H9 (cell line): Measurements from ENCODE around the gene AREG. TPM values are rescaled to one million over a fixed set of nuclear protein-coding genes. Genes with fewer than 3 reads are reported as not detected.

Source experiments
- DNase-seq: peaks from one replicate; pipeline ENCODE4 v3.0.0-alpha.2; 2017
- H2AFZ ChIP-seq: one replicate; pipeline ENCODE4 v1.6.1; 2013; ENCODE audit warnings: mild to moderate bottlenecking, low read length, control low read depth, moderate library complexity
- H2AK5ac ChIP-seq: 2 replicates; pipeline ENCODE4 v1.6.1; 2013; ENCODE audit warnings: low read length, control low read depth, mixed read lengths; ENCODE audit not compliant: insufficient read length
- H2BK120ac ChIP-seq: one replicate; pipeline ENCODE4 v1.6.1; 2013; ENCODE audit warnings: low read depth, mild to moderate bottlenecking, low read length, control low read depth, inconsistent platforms; ENCODE audit not compliant: poor library complexity, severe bottlenecking
- H2BK12ac ChIP-seq: 2 replicates; pipeline ENCODE4 v1.6.1; 2013; ENCODE audit warnings: low read length, control low read depth, mixed read lengths, low read depth; ENCODE audit not compliant: insufficient read length
- H2BK15ac ChIP-seq: 2 replicates; pipeline ENCODE4 v1.6.1; 2013; ENCODE audit warnings: low read depth, low read length, control low read depth
- H2BK20ac ChIP-seq: one replicate; pipeline ENCODE4 v1.6.1; 2013; ENCODE audit warnings: low read depth, mild to moderate bottlenecking, low read length, control low read depth, inconsistent platforms; ENCODE audit not compliant: poor library complexity, severe bottlenecking
- H2BK5ac ChIP-seq: 2 replicates; pipeline ENCODE4 v1.6.1; 2013; ENCODE audit warnings: low read length, control low read depth, mixed read lengths; ENCODE audit not compliant: insufficient read length
- H3K14ac ChIP-seq: 2 replicates; pipeline ENCODE4 v1.6.1; 2013; ENCODE audit warnings: low read length, control low read depth; ENCODE audit not compliant: insufficient read depth
- H3K18ac ChIP-seq: 2 replicates; pipeline ENCODE4 v1.6.1; 2013; ENCODE audit warnings: low read depth, mild to moderate bottlenecking, mixed read lengths, low read length, control low read depth; ENCODE audit not compliant: insufficient read length
- H3K23ac ChIP-seq: 2 replicates; pipeline ENCODE4 v1.6.1; 2013; ENCODE audit warnings: low read length, control low read depth, mixed read lengths, low read depth; ENCODE audit not compliant: insufficient read length
- H3K23me2 ChIP-seq: 2 replicates; pipeline ENCODE4 v1.6.1; 2013; ENCODE audit warnings: low read depth, mild to moderate bottlenecking, mixed read lengths, low read length, control low read depth; ENCODE audit not compliant: insufficient read length, poor library complexity, severe bottlenecking
- H3K27ac ChIP-seq: 2 replicates; pipeline ENCODE4 v1.5.1; 2013; ENCODE audit warnings: low read length, control low read depth, mixed read lengths, low read depth; ENCODE audit not compliant: insufficient read length
- H3K27me3 ChIP-seq: 2 replicates; pipeline ENCODE4 v1.6.1; 2013; ENCODE audit warnings: low read length, control low read depth, inconsistent platforms; ENCODE audit not compliant: insufficient read depth
- H3K4ac ChIP-seq: 2 replicates; pipeline ENCODE4 v1.6.1; 2013; ENCODE audit warnings: low read depth, mild to moderate bottlenecking, control low read depth, inconsistent platforms, low read length, moderate library complexity
- H3K4me1 ChIP-seq: 2 replicates; pipeline ENCODE4 v1.6.1; 2013; ENCODE audit warnings: low read length, control low read depth, inconsistent platforms; ENCODE audit not compliant: insufficient read depth
- H3K4me2 ChIP-seq: 2 replicates; pipeline ENCODE4 v1.6.1; 2013; ENCODE audit warnings: low read length, control low read depth, mixed read lengths; ENCODE audit not compliant: insufficient read length, insufficient read depth
- H3K56ac ChIP-seq: 2 replicates; pipeline ENCODE4 v1.6.1; 2013; ENCODE audit warnings: low read depth, mild to moderate bottlenecking, mixed read lengths, low read length, control low read depth; ENCODE audit not compliant: insufficient read length
- H3K79me1 ChIP-seq: 2 replicates; pipeline ENCODE4 v1.6.1; 2013; ENCODE audit warnings: low read depth, mild to moderate bottlenecking, moderate library complexity, low read length, control low read depth, inconsistent platforms; ENCODE audit not compliant: insufficient read depth, poor library complexity, severe bottlenecking
- H3K79me2 ChIP-seq: 2 replicates; pipeline ENCODE4 v1.6.1; 2013; ENCODE audit warnings: low read length, control low read depth, inconsistent platforms; ENCODE audit not compliant: insufficient read depth
- H3K9ac ChIP-seq: 2 replicates; pipeline ENCODE4 v1.6.1; 2013; ENCODE audit warnings: low read length, control low read depth, mixed read lengths; ENCODE audit not compliant: insufficient read length; ENCODE audit errors: extremely low read depth
- H3K9me3 ChIP-seq: one replicate; pipeline ENCODE4 v1.6.1; 2013; ENCODE audit warnings: low read depth, low read length, inconsistent platforms; ENCODE audit not compliant: control insufficient read depth
- H3T11ph ChIP-seq: one replicate; pipeline ENCODE4 v1.6.1; 2013; ENCODE audit warnings: mild to moderate bottlenecking, low read length, control low read depth, inconsistent platforms
- H4K20me1 ChIP-seq: one replicate; pipeline ENCODE4 v1.6.1; 2013; ENCODE audit not compliant: control insufficient read depth, insufficient read length, insufficient read depth
- H4K5ac ChIP-seq: 2 replicates; pipeline ENCODE4 v1.6.1; 2013; ENCODE audit warnings: low read depth, mild to moderate bottlenecking, mixed read lengths, low read length, control low read depth; ENCODE audit not compliant: insufficient read length
- H4K8ac ChIP-seq: replicated peaks from 2 replicates; pipeline ENCODE4 v1.6.1; 2013; ENCODE audit warnings: low read length, control low read depth, mixed read lengths, low read depth; ENCODE audit not compliant: insufficient read length
- H4K91ac ChIP-seq: 2 replicates; pipeline ENCODE4 v1.6.1; 2013; ENCODE audit warnings: low read depth, mild to moderate bottlenecking, moderate library complexity, mixed read lengths, low read length, control low read depth; ENCODE audit not compliant: insufficient read length
- H3K27ac Mint-ChIP-seq, 3 experiments: 2 replicates in 2 of 3; 3 replicates in 1 of 3; pipeline ENCODE4 v1.8.0; 2020 to 2021; ENCODE audit warnings: mixed read lengths in 3 of 3, mild to moderate bottlenecking in 1 of 3, moderate library complexity in 1 of 3
- H3K27me3 Mint-ChIP-seq: 2 replicates; pipeline ENCODE4 v1.8.0; 2021; ENCODE audit warnings: low read depth, mild to moderate bottlenecking, moderate library complexity, mixed read lengths
- H3K36me3 Mint-ChIP-seq, 3 experiments: 2 replicates in 2 of 3; 3 replicates in 1 of 3; pipeline ENCODE4 v1.8.0; 2020 to 2021; ENCODE audit warnings: low read depth in 3 of 3, mixed read lengths in 3 of 3; ENCODE audit not compliant: insufficient read depth in 1 of 3
- H3K4me1 Mint-ChIP-seq, 2 experiments: 2 replicates each; pipeline ENCODE4 v1.8.0; 2020; ENCODE audit warnings: mixed read lengths in 2 of 2
- H3K4me3 Mint-ChIP-seq, 2 experiments: 2 replicates in 1 of 2; 3 replicates in 1 of 2; pipeline ENCODE4 v1.8.0; 2020 to 2021; ENCODE audit warnings: mild to moderate bottlenecking in 2 of 2, mixed read lengths in 2 of 2, moderate library complexity in 1 of 2
- H3K9me3 Mint-ChIP-seq, 2 experiments: 2 replicates in 1 of 2; 3 replicates in 1 of 2; pipeline ENCODE4 v1.8.0; 2020; ENCODE audit warnings: mild to moderate bottlenecking in 2 of 2, mixed read lengths in 2 of 2, moderate library complexity in 1 of 2
- whole genome bisulfite sequencing: extraction: QIAGEN DNeasy Blood & Tissue Kit; methylation state at CpG from one replicate; pipeline ENCODE4 v1.1.7; 2013; ENCODE audit warnings: missing lambda C conversion rate, low lambda C conversion rate, mixed read lengths; ENCODE audit not compliant: insufficient read length; ENCODE audit errors: extremely low coverage; 5-methylcytosine and 5-hydroxymethylcytosine counted together
- total RNA-seq: library from RNA; stranded (reverse); gene quantifications from 2 replicates; pipeline ENCODE4 v1.2.1, GENCODE V29; 2021
- TF ChIP-seq, protein P1 (sequence below): fragments of 200-600 bp; sonication (generic); conservative IDR thresholded peaks from 3 replicates; pipeline ENCODE4 v1.8.0; 2021; ENCODE audit warnings: antibody characterized with exemption, mild to moderate bottlenecking

Gene AREG
- total RNA-seq, 1 experiment from 2014 or later: 0.28 TPM

GRCh38 chr4:74456056-74456744 lies 11.3 kb downstream of the AREG start:
- Histone ChIP-seq H2BK120ac (no peak overlapping the region), H3K9ac (no peak overlapping the region), H2BK20ac (no peak overlapping the region), H4K20me1 (no peaks in the 10 kb centered on the region), H4K5ac (no peak overlapping the region), H3K23ac (no peak overlapping the region), H3K56ac (no peak overlapping the region), H2AFZ (no peak overlapping the region), H2BK15ac (no peak overlapping the region), H4K8ac (no peak overlapping the region), H3K9me3 (no peaks in the 10 kb centered on the region), H3K4me1 (no peaks in the 10 kb centered on the region), H2AK5ac (no peak overlapping the region), H2BK5ac (no peak overlapping the region), H3T11ph (no peak overlapping the region), H3K27ac (no peak overlapping the region), H3K4ac (no peak overlapping the region), H3K18ac (no peak overlapping the region), H3K14ac (no peak overlapping the region), H3K79me2 (no peaks in the 10 kb centered on the region), H3K23me2 (no peaks in the 10 kb centered on the region), H3K4me2 (no peak overlapping the region), H3K79me1 (no peaks in the 10 kb centered on the region), H2BK12ac (no peak overlapping the region), H4K91ac (no peak overlapping the region), H3K27me3 (no peaks in the 10 kb centered on the region)
- TF ChIP-seq, protein P1, sequence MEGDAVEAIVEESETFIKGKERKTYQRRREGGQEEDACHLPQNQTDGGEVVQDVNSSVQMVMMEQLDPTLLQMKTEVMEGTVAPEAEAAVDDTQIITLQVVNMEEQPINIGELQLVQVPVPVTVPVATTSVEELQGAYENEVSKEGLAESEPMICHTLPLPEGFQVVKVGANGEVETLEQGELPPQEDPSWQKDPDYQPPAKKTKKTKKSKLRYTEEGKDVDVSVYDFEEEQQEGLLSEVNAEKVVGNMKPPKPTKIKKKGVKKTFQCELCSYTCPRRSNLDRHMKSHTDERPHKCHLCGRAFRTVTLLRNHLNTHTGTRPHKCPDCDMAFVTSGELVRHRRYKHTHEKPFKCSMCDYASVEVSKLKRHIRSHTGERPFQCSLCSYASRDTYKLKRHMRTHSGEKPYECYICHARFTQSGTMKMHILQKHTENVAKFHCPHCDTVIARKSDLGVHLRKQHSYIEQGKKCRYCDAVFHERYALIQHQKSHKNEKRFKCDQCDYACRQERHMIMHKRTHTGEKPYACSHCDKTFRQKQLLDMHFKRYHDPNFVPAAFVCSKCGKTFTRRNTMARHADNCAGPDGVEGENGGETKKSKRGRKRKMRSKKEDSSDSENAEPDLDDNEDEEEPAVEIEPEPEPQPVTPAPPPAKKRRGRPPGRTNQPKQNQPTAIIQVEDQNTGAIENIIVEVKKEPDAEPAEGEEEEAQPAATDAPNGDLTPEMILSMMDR: no peak
- peaks cover 0 to 3% of the 10 kb centered on the region in 2 experiments; a peak in 2 of 5 replicates for H3K9me3 Mint-ChIP-seq
- DNase-seq: no peak
- no peak overlapping the region for H3K4me3 Mint-ChIP-seq
- H3K27ac Mint-ChIP-seq: no peak overlapping the region
- no CpG with 5 or more reads among the region's 3 CpGs for WGBS
- peaks cover 2 to 3% of the 10 kb centered on the region in 2 experiments; a peak in 3 of 4 replicates for H3K4me1 Mint-ChIP-seq
- H3K36me3 Mint-ChIP-seq: no peaks in the 10 kb centered on the region
- no peaks in the 10 kb centered on the region for H3K27me3 Mint-ChIP-seq
